ENCODE measurements around the gene TMEM208.
A peak's percentile ranks its signal among the peaks of the same experiment; 100 is the strongest.

Gene TMEM208

GRCh38 chr16:67230809-67231660, 4.1 kb downstream of the TMEM208 start:
- Mint-ChIP-seq H3K4me1 (peaks cover 23% of the 10 kb centered on the region), H3K9me3 (no peaks in the 10 kb centered on the region), H3K27ac (peak overlapping the region; percentile 29), H3K27me3 (peaks cover 3% of the 10 kb centered on the region), H3K4me3 (no peak overlapping the region), H3K36me3 (ENCODE audit: low read depth) (peaks cover 49% of the 10 kb centered on the region)
- DNase-seq (no peak), ATAC-seq (no peak)

- Mint-ChIP-seq H3K36me3 (ENCODE audit: low read depth) (peaks cover 62% of the 10 kb centered on the region), H3K9me3 (no peaks in the 10 kb centered on the region), H3K4me3 (no peak overlapping the region), H3K27ac (no peak overlapping the region), H3K27me3 (no peaks in the 10 kb centered on the region), H3K4me1 (peaks cover 5% of the 10 kb centered on the region)
- DNase-seq: no peak
- no peak for ATAC-seq
Observed at GRCh38 chr16:67233596-67233995, 6.7 kb downstream of the TMEM208 start.

DNA sequence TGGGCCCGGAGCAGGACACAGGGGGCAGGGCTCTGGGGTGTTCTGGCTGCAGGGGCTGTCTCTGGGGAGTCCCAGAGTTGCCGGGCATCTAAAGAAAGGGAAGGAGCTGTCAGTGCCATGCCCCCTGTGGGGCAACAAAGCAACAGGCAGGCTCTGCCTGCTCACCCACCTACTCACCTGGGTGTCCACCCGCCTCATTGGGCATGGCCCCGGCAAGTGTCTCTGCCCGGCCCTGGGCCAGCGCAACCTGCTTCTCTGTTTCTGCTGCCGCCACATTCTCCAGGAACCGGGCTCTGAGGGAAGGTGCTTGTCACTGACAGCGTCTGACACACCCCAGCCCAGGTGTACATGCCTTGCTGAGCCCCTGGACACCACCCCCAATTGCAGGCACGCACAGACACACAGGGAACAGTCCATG, 7.3 kb downstream of the TMEM208 start:
- no peak for ATAC-seq
- no peak for DNase-seq
- Mint-ChIP-seq H3K4me3 (no peak overlapping the region), H3K36me3 (ENCODE audit: low read depth) (peaks cover 61% of the 10 kb centered on the region), H3K9me3 (no peaks in the 10 kb centered on the region), H3K27ac (no peak overlapping the region), H3K27me3 (no peaks in the 10 kb centered on the region), H3K4me1 (peaks cover 5% of the 10 kb centered on the region)

DNA sequence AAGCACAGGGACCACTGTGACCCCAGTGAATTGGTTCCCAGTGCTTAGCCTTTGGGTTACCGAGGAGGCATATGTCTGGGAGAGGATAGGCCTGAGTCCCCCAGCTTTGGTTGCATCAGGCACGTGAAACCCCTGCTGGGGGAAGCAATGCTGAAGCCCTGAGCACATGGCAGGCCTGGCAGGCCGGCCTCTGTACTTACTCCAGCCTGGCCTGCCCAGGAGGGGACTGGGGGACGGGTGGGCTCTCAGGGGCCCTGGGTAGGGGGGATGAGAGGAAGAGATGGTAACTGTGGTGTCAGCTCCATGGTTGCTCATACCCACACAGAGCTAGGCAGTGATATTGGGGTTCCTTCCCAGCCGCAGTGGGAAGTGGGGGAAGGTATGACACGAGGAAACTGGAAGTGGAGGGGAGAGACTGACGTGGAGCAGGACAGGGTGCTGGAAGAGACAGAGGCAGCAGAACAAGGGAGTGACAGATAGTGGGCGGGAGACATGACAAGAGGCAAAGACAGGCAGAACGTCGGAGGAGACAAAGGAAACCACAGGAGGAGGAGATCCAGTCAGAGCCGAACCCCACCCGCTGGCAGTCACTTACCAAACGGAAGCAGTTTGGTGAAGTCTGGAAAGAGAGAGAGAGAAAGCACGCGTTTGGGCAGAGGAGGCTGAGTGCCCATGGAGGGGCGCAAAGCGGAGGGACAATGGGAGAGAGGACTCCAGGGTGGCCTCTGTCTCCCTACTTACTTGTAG, 9.1 kb downstream of the TMEM208 start:
- Mint-ChIP-seq H3K36me3 (ENCODE audit: low read depth) (peaks cover 50% of the 10 kb centered on the region), H3K27me3 (no peaks in the 10 kb centered on the region), H3K27ac (peak overlapping the region; percentile 75), H3K4me3 (no peak overlapping the region), H3K9me3 (no peaks in the 10 kb centered on the region), H3K4me1 (peaks cover 6% of the 10 kb centered on the region)
- ATAC-seq (peak; percentile 18), DNase-seq (no peak)

- no peaks in the 10 kb centered on the region for H3K27me3 Mint-ChIP-seq
- peaks cover 14% of the 10 kb centered on the region for H3K4me1 Mint-ChIP-seq
- DNase-seq (peak; percentile 87), ATAC-seq (peak; percentile 75)
- H3K27ac Mint-ChIP-seq: peak overlapping the region; percentile 75
- peaks cover 45% of the 10 kb centered on the region for H3K36me3 Mint-ChIP-seq (ENCODE audit: low read depth)
- no peak overlapping the region for H3K4me3 Mint-ChIP-seq
- H3K9me3 Mint-ChIP-seq: no peaks in the 10 kb centered on the region
Observed at GRCh38 chr16:67236563-67237395, 9.8 kb downstream of the TMEM208 start.

DNA sequence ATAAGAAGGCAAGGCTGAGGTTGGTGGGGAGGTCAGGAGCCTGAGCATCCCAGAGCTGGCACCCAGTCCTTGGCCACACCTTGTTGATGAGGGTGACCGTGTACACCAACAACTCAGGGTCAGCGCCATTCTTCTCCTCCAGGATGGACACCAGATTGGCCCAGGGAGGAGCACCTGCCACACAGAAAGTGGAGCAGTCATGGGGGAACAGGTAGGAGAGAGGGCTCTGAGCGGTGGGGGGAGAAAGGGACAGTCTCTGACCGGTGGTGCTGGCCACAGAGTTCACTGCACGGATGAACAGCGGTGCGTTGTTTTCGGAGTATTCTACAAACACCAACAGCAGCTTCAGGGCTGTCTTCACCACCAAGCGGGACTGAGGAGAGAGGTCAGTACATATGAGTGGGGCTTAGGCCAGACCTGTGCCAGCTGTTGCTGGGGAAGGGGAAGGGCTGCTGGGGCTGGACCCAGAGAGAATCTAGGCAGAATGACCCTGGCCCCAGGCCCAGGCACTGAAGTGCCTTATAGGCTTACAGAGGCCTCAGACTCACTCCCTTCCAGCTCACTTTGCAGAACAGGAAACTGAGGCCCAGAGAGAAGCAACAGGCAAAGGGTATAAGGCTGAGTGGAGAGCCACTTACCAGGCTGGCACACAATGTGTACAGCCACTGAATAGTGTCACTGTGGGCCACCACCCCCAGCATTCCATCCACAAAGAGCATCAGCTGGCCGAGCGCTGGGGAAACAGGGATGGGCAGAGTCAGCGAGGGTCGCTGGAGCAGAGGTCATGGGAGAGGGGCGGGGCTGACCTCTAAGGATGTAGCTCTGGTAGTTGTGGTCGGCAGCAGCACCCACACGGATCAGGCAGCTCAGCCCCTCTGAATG, 10.7 kb downstream of the TMEM208 start:
- Mint-ChIP-seq H3K27ac (no peak overlapping the region), H3K9me3 (no peaks in the 10 kb centered on the region), H3K36me3 (ENCODE audit: low read depth) (peaks cover 42% of the 10 kb centered on the region), H3K4me3 (no peak overlapping the region), H3K27me3 (no peaks in the 10 kb centered on the region), H3K4me1 (peaks cover 21% of the 10 kb centered on the region)
- ATAC-seq (no peak), DNase-seq (no peak)

GRCh38 chr16:67238278-67238575, 11.3 kb downstream of the TMEM208 start:
- peaks cover 40% of the 10 kb centered on the region for H3K36me3 Mint-ChIP-seq (ENCODE audit: low read depth)
- no peak overlapping the region for H3K4me3 Mint-ChIP-seq
- no peaks in the 10 kb centered on the region for H3K27me3 Mint-ChIP-seq
- H3K27ac Mint-ChIP-seq: no peak overlapping the region
- H3K4me1 Mint-ChIP-seq: peaks cover 25% of the 10 kb centered on the region
- ATAC-seq (no peak), DNase-seq (no peak)
- no peaks in the 10 kb centered on the region for H3K9me3 Mint-ChIP-seq

DNA sequence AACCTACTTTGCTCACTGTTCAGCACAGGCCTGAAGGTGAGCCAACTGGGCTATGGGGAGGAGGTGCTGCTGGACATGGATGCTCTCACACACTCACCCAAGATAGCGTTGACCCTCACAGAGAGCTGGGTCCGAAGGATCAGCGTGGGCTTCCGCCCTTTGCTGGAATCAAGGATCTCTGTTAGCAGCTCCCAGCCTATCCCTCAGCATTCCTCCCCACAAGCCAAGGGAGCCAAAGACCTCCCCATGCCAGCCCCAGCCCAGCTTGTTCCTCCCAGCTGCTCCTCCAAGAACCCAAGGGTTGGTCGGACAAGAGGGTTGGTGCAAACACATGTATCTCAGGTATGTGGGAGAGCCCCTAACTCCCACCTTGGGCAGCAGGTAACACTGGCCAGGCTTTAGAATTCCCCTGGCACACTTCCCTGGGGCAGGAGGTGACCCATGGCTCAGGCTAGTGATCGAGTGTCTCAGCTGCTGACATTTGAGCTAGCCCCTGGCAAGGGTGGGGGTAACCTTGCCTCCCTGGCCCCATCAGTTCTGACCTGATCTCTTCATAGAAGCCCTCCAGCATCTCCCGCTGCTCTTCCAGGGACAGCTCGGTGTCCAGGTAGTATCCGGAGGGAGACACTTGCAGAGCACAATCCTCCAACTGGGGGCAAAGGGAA, 12.0 kb downstream of the TMEM208 start:
- H3K4me1 Mint-ChIP-seq: peaks cover 32% of the 10 kb centered on the region
- H3K9me3 Mint-ChIP-seq: no peaks in the 10 kb centered on the region
- H3K27ac Mint-ChIP-seq: no peak overlapping the region
- DNase-seq (no peak), ATAC-seq (no peak)
- H3K4me3 Mint-ChIP-seq: no peak overlapping the region
- no peaks in the 10 kb centered on the region for H3K27me3 Mint-ChIP-seq
- peaks cover 36% of the 10 kb centered on the region for H3K36me3 Mint-ChIP-seq (ENCODE audit: low read depth)

DNA sequence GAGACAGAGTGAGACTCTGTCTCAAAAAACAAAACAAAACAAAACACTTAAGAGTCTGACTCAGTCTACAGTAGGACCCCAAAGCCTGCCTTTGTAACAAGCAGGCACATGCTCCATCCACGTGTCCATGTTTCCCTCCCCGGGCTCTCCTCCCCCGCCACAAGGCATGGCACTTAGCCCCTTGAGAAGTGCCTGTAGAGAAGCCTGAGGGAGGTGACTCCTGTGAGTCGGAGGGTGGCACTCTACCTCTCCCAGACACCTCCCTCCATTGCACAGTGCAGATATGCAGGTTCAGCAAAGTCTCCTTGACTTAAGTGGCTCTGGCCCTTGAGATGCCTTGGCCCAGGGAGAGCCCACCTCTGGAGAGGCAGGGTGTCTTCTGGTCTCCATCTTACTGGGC, 13.6 kb downstream of the TMEM208 start:
- DNase-seq: no peak
- Mint-ChIP-seq H3K27ac (no peak overlapping the region), H3K4me1 (peaks cover 47% of the 10 kb centered on the region), H3K4me3 (no peak overlapping the region), H3K36me3 (ENCODE audit: low read depth) (peaks cover 32% of the 10 kb centered on the region), H3K27me3 (no peaks in the 10 kb centered on the region), H3K9me3 (no peaks in the 10 kb centered on the region)
- ATAC-seq: no peak

DNA sequence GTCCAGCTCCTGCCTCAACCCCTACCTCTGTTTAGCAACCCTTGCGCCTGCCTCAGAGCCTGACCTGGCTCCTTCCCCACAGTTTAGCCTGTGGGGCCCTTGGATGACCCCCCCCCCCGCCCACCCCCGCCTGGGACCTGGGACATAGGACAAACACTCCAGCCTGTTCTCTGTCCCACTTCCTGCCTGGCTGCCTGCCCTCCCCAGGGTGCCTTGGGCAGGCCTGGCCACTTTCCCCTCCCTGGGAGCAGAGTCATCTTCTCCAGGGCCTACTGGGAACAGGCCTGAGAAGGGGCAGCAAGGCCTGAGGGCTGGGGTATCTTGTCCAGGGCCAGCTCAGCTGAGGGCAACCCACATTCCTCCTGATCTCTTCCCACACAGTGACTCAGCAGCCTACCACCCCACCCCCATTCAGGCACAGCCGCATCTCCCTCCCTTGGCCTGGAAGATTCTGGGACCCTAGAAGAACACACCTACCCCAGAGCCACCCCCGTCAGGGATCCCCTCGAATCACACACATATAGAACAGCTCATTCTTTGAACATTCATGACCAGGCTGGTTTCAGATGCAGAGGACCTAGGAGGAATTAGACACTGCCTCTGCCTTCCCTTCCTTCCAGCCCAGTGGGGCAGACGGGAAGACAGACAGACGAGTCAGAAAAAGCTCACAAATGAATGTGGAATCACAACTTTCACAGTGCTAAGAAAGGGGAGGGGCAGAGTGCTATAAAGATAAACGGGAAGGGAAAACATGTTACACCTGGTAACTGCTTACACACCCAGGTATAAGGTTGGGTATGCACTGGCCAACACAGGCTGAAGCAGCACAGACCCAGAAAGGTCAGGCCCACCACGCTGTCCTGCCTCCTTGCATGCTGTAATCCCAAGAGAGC, 14.3 kb downstream of the TMEM208 start:
- peak overlapping the region; percentile 50 for H3K27ac Mint-ChIP-seq

DNA sequence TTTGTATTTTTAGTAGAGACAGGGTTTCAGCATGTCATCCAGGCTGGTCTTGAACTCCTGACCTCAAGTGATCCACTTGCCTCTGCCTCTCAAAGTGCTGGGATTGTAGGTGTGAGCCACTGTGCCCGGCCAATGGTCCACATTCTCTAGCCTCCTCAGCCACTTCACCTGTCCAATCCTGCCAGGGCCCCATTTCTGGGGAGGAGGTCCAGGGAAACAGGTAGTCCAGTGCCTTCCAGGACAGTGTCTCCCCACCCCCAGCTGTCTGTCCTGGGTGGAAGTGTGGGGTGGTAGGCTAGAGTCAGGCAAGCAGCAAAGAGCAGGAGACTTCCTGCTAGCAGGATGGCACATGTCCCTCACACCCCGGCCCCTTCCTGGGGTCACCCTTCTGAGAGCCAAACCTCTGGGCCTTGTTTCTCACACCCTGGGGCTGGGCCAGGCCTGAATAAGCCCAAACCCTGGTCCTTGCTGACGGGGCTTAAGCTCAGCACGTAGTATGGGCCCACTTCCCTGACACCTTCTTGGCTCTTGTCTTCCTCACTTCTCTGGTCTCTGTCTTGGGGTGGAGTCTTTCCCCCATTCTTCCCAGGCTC, 15.3 kb downstream of the TMEM208 start:
- ATAC-seq: no peak
- Mint-ChIP-seq H3K36me3 (ENCODE audit: low read depth) (peaks cover 20% of the 10 kb centered on the region), H3K27ac (peak overlapping the region; percentile 70), H3K9me3 (no peaks in the 10 kb centered on the region), H3K4me3 (no peak overlapping the region), H3K4me1 (peaks cover 47% of the 10 kb centered on the region), H3K27me3 (no peaks in the 10 kb centered on the region)
- no peak for DNase-seq

More for the DNA sequence above, 14.3 kb downstream of the TMEM208 start:
- Mint-ChIP-seq H3K36me3 (ENCODE audit: low read depth) (peaks cover 28% of the 10 kb centered on the region), H3K9me3 (no peaks in the 10 kb centered on the region), H3K4me3 (no peak overlapping the region), H3K27me3 (no peaks in the 10 kb centered on the region), H3K4me1 (peaks cover 48% of the 10 kb centered on the region)
- ATAC-seq: no peak
- DNase-seq: no peak

- ATAC-seq: no peak
- no peaks in the 10 kb centered on the region for H3K27me3 Mint-ChIP-seq
- DNase-seq: no peak
- H3K4me3 Mint-ChIP-seq: peak overlapping the region; percentile 89
- H3K27ac Mint-ChIP-seq: peak overlapping the region; percentile 91
- no peaks in the 10 kb centered on the region for H3K9me3 Mint-ChIP-seq
- H3K36me3 Mint-ChIP-seq (ENCODE audit: low read depth): peaks cover 8% of the 10 kb centered on the region
- H3K4me1 Mint-ChIP-seq: peaks cover 55% of the 10 kb centered on the region
Observed at GRCh38 chr16:67243481-67243880, 16.6 kb downstream of the TMEM208 start.
